Fibroblast of lung (primary cell): ENCODE measurements around the gene NINL.

ENCODE experiments used
- EZH2 ChIP-seq: IDR thresholded peaks from 2 replicates; pipeline ENCODE4 v1.5.1; 2012; ENCODE audit warnings: low read length, control low read depth, mild to moderate bottlenecking; ENCODE audit errors: missing control alignments
- TF ChIP-seq, protein P1 (sequence below), 2 donors: IDR thresholded peaks in 1 of 2; conservative IDR thresholded peaks in 1 of 2; 1 replicate in 1 of 2; 2 replicates in 1 of 2; pipeline ENCODE4 v1.5.1; 2011 to 2012; ENCODE audit warnings: low read length in 2 of 2, control low read depth in 1 of 2, inconsistent platforms in 1 of 2, low read depth in 1 of 2, mild to moderate bottlenecking in 1 of 2

DNA sequence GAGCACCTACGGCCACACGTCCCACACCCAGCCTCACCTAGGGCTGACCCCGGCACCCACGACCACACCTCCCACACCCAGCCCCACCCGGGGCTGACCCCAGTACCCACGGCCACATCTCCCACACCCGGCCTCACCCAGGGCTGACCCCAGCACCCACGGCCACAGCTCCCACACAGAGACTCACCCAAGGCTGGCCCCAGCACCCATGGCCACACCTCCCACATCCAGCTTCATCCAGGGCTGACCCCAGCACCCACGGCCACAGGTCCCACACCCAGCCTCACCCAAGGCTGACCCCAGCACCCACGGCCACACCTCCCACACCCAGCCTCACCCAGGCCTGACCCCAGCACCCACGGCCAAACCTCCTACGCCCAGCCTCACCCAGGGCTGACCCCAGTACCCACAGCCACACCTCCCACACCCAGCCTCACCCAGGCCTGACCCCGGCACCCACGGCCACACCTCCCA, 36.7 kb downstream of the NINL start:
- TF ChIP-seq, protein P1, sequence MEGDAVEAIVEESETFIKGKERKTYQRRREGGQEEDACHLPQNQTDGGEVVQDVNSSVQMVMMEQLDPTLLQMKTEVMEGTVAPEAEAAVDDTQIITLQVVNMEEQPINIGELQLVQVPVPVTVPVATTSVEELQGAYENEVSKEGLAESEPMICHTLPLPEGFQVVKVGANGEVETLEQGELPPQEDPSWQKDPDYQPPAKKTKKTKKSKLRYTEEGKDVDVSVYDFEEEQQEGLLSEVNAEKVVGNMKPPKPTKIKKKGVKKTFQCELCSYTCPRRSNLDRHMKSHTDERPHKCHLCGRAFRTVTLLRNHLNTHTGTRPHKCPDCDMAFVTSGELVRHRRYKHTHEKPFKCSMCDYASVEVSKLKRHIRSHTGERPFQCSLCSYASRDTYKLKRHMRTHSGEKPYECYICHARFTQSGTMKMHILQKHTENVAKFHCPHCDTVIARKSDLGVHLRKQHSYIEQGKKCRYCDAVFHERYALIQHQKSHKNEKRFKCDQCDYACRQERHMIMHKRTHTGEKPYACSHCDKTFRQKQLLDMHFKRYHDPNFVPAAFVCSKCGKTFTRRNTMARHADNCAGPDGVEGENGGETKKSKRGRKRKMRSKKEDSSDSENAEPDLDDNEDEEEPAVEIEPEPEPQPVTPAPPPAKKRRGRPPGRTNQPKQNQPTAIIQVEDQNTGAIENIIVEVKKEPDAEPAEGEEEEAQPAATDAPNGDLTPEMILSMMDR (conservative IDR thresholded peaks at IDR 0.05 in 1 of 2, IDR thresholded peaks at IDR 0.05 in 1 of 2; ENCODE audit: low read depth in 1 of 2, low read length in 2 of 2): no peak
- TF ChIP-seq EZH2: no peak
